Retinal pigment epithelial cell (primary cell): Measurements from ENCODE around the gene ST6GALNAC3.

Experiments
- DNase-seq: peaks from one replicate; pipeline ENCODE4 v3.0.0-alpha.2; 2010; ENCODE audit warnings: low read depth
- H3K4me3 ChIP-seq: 2 replicates; pipeline ENCODE4 v1.5.1; 2011; ENCODE audit warnings: mild to moderate bottlenecking, low read length, control low read depth, moderate library complexity
- CTCF ChIP-seq: conservative IDR thresholded peaks from 2 replicates; pipeline ENCODE4 v1.5.1; 2011; ENCODE audit warnings: low read depth, low read length, control low read depth, inconsistent platforms

Gene ST6GALNAC3

GRCh38 chr1:76613886-76614285 is 539.3 kb downstream of the ST6GALNAC3 start:
- TF ChIP-seq CTCF: no peak
- H3K4me3 ChIP-seq: no peak overlapping the region
- DNase-seq: no peak

GRCh38 chr1:76615253-76616035 is 540.9 kb downstream of the ST6GALNAC3 start:
- H3K4me3 ChIP-seq: no peak overlapping the region
- no peak for DNase-seq
- TF ChIP-seq CTCF: no peak

- no peak for DNase-seq
- no peak for TF ChIP-seq CTCF
- H3K4me3 ChIP-seq: no peak overlapping the region
Observed at GRCh38 chr1:76620371-76620770, 545.8 kb downstream of the ST6GALNAC3 start.

GRCh38 chr1:76622774-76623528 is 548.4 kb downstream of the ST6GALNAC3 start:
- no peak for DNase-seq
- H3K4me3 ChIP-seq: no peak overlapping the region
- no peak for TF ChIP-seq CTCF

- no peak for DNase-seq
- TF ChIP-seq CTCF: no peak
- H3K4me3 ChIP-seq: no peak overlapping the region
Observed at GRCh38 chr1:76625886-76626678, 551.5 kb downstream of the ST6GALNAC3 start.

- no peak for DNase-seq
- TF ChIP-seq CTCF: no peak
- H3K4me3 ChIP-seq: no peak overlapping the region
Observed at GRCh38 chr1:76627498-76627897, 553.0 kb downstream of the ST6GALNAC3 start.
